Fibroblast of villous mesenchyme (primary cell): Measurements from ENCODE around the gene FCN3. TPM values are rescaled to one million over a fixed set of nuclear protein-coding genes. Genes with fewer than 3 reads are reported as not detected.

ENCODE experiments used
- DNase-seq: peaks from one replicate; pipeline ENCODE4 v3.0.0-alpha.2; 2010; ENCODE audit warnings: low read depth
- H3K4me3 ChIP-seq: 2 replicates; pipeline ENCODE4 v1.5.1; 2011; ENCODE audit warnings: low read depth, mild to moderate bottlenecking, low read length
- small RNA-seq: library from RNA; depleted of rRNA; stranded (forward); fragments of <200 nt; gene quantifications from one replicate; pipeline ENCODE3, GENCODE V24; 2012
- total RNA-seq: library from RNA; depleted of rRNA; stranded (reverse); fragments of >200 nt; gene quantifications from 2 replicates; pipeline ENCODE4 v1.2.3, GENCODE V29; 2012
- TF ChIP-seq, protein P1 (sequence below): IDR thresholded peaks from 2 replicates; pipeline ENCODE4 v1.5.1; 2012; ENCODE audit warnings: low read depth, mild to moderate bottlenecking, low read length; ENCODE audit not compliant: insufficient read depth

Gene FCN3
- total RNA-seq, 1 donor = not detected

DNA sequence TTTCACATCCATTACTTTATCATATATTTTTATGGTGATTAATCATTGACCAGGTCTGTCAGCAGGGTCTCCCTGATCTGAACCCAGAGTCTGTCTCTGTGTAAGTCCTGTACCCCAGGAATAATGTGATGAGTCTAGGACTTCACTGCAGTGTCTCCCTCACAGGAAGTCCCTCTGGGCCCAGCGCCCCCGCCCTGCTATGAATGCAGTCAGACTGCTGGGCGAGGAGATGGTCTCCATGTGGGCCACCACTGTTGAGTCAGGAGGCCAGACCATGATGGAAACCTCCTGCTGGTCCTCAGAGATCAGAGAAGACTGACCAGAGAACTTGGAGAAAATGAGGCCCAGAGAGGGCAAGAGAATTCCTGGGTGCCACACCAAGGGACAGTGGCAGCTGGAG is 43.2 kb downstream of the FCN3 start:
- TF ChIP-seq, protein P1, sequence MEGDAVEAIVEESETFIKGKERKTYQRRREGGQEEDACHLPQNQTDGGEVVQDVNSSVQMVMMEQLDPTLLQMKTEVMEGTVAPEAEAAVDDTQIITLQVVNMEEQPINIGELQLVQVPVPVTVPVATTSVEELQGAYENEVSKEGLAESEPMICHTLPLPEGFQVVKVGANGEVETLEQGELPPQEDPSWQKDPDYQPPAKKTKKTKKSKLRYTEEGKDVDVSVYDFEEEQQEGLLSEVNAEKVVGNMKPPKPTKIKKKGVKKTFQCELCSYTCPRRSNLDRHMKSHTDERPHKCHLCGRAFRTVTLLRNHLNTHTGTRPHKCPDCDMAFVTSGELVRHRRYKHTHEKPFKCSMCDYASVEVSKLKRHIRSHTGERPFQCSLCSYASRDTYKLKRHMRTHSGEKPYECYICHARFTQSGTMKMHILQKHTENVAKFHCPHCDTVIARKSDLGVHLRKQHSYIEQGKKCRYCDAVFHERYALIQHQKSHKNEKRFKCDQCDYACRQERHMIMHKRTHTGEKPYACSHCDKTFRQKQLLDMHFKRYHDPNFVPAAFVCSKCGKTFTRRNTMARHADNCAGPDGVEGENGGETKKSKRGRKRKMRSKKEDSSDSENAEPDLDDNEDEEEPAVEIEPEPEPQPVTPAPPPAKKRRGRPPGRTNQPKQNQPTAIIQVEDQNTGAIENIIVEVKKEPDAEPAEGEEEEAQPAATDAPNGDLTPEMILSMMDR = no peak
- H3K4me3 ChIP-seq = no peak overlapping the region
- DNase-seq = no peak

DNA sequence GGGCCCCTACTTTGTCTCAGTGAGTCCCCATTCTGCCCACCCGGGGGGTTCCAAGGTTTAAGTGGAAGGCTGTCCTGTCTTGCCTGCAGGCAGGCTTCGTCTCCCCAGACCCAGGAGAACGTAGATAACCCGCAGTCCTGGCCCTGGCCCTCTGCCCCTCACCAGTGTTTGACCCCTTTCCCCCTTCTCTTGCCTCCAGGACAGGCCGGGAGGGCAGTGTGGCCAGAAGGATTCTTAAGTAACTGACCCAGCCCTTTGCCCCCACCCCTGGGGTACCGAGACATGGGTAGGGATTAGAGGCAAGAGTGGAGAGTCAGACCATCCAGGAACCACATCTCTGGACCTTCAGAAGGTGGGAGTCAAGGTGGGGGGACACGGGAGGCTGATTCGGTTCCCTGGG is 43.8 kb downstream of the FCN3 start:
- TF ChIP-seq, protein P1 = no peak
- no peak overlapping the region for H3K4me3 ChIP-seq
- DNase-seq = no peak

DNA sequence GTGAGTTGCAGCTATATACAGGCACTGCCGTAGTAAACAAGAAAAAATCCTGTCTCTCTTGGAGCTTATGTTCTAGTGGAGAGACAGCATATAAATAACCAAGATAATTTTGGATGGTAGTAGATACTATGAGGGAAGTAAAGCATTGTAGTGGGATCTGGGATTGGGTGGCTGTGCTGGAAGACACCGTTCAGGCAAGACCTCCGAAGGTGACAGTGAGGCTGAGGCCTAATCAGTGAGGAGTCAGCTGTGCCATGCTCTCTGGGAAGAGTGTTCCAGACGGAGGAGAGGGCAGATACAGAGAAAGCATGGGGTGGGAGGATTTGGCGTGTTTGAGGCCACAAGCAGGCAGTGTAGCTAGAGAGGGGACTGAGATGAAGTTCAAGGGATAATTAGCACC is 46.7 kb downstream of the FCN3 start:
- no peak overlapping the region for H3K4me3 ChIP-seq
- DNase-seq = no peak
- TF ChIP-seq, protein P1 = no peak

DNA sequence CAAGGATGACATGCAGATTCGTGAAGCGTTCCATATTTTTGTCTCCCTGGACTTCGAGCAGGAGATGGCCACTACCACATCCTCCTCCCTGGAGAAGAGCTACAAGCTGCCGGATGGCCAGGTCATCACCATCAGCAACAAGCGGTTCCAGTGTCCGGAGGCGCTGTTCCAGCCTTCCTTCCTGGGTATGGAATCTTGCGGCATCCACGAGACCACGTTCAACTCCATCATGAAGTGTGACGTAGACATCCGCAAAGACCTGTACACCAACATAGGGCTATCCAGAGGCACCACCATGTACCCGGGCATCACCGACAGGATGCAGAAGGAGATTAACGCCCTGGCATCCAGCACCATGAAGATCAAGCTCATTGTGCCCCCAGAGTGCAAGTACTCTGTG is 49.3 kb downstream of the FCN3 start:
- no peak overlapping the region for H3K4me3 ChIP-seq
- TF ChIP-seq, protein P1 = no peak
- DNase-seq = no peak

DNA sequence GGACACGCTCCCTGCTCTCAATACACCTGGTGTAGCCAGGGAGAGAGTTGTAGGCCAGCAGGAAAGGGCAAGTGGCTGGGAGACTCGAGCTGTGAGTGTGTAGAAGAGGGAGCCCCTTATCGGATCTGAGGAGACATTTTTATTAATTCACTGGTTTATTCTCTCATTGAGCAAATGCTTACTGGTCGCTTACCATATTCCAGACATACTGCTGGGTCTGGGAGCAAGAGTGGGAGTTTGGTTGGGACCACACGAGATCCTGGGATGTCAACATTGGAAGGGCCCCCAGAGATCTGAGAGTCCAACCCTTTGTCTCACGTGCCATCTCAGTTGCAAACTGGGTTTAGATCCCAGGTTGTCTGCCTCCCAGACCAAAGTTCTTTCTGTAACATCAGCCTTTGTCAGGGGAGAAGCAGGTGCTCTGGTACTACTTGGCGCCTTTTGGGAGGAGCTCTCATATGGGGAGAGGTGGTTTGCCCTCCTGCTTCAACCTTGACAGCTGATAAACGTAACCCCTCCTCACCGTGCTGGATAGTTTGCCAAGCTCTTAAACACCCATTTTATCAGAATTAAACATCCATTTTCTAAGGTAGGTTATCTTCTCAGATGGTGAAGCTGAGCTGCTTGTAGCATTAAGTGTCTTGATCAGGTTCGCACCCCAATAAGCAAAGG is 51.9 kb downstream of the FCN3 start:
- DNase-seq = no peak
- TF ChIP-seq, protein P1 = no peak
- H3K4me3 ChIP-seq = peak overlapping the region; percentile 100

DNA sequence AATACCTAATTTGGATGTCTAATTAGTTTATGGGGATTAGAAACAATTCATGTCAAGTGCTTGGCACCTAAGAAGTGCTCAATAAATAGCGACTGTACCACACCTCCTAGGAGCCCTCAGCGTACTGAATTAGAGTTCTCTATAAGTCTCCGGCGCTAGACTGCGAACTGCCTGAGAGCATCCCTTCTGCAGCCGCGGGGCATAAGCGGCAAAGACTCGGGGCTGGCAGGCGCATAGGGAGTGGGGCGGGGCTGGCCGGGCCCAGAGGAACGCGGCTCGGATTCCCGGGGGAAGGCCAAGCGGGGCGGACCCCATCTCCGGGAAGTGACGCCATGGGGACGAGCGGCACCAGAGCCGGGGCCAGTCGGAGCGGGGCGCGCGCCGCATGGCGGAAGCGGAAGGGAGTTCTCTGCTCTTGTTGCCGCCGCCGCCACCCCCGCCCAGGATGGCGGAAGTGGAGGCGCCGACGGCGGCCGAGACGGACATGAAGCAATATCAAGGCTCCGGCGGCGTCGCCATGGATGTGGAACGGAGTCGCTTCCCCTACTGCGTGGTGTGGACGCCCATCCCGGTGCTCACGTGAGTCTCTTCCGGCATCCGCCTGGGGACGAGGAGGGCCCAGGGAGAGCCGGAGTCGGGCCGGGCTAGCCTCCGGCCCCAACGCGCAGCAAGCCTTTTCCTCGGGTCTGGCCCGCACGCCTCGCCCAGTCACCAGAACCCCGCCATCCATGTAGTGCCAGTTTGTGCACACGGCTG is 52.6 kb downstream of the FCN3 start, which contains the start of gene TMEM222:
Gene TMEM222, plus strand, starts transcription at position 351 of the 756 bp plus-strand sequence. Its CDS starts 35 bp downstream, at position 386.
- TF ChIP-seq, protein P1 = no peak
- H3K4me3 ChIP-seq = peak within 1 kb of the TSS; percentile 100
- peak; percentile 98 for DNase-seq

Small RNA genes within 50 kb of the gene (small RNA-seq; reads per million reads assigned to genes)
- 0.66 reads per million for gene RNU6-48P

Other genes starting within 250 kb of the FCN3 start
- 6.0 and 7.4 TPM in 2 replicates for gene SLC9A1, start 219.7 kb downstream of the FCN3 start, total RNA-seq
- gene WDTC1, start 140.2 kb downstream of the FCN3 start, total RNA-seq = 20.0 and 21.2 TPM in 2 replicates
- 17.3 and 23.5 TPM in 2 replicates for gene TMEM222, start 52.7 kb downstream of the FCN3 start, total RNA-seq
- gene SYTL1, start 32.8 kb downstream of the FCN3 start, total RNA-seq = under 0.01 and 0.32 TPM in 2 replicates
- gene MAP3K6, start 7.9 kb downstream of the FCN3 start, total RNA-seq = 24.2 and 25.9 TPM in 2 replicates
- not detected in 2 replicates for gene CD164L2, start 8.5 kb upstream of the FCN3 start, total RNA-seq
- gene GPR3, start 17.8 kb upstream of the FCN3 start, total RNA-seq = 0.64 and 0.86 TPM in 2 replicates
- 16.0 and 18.7 TPM in 2 replicates for gene WASF2, start 115.3 kb upstream of the FCN3 start, total RNA-seq
- gene AHDC1, start 229.3 kb upstream of the FCN3 start, total RNA-seq = 17.1 and 22.5 TPM in 2 replicates